ENCODE measurements around the gene PHACTR3.

- no peak for TF ChIP-seq USF2 (IDR thresholded peaks at IDR 0.05)
- TF ChIP-seq FOSB (CRISPR knock-in tag; IDR thresholded peaks at IDR 0.05), result no peak
- no peak for TF ChIP-seq CTCF (IDR thresholded peaks at IDR 0.05)
- no peak for TF ChIP-seq EHMT2 (IDR thresholded peaks at IDR 0.05; ENCODE audit: low read depth)
- TF ChIP-seq HMGXB4 (CRISPR knock-in tag; IDR thresholded peaks at IDR 0.05; ENCODE audit: borderline replicate concordance), result no peak
- TF ChIP-seq EP300 (IDR thresholded peaks at IDR 0.05), result no peak
- TF ChIP-seq POLR2A (IDR thresholded peaks at IDR 0.05; ENCODE audit: low read length), result no peak
- no peak for TF ChIP-seq CHD2 (IDR thresholded peaks at IDR 0.05; ENCODE audit: low read length, partially characterized antibody)
Observed at GRCh38 chr20:59569305-59569704, 35.0 kb upstream of the PHACTR3 start.

All from A549 (cell line).